Activated CD8-positive, alpha-beta memory T cell treated with anti-CD3 and anti-CD28 coated beads for 24 hours (primary cell): ENCODE results near the gene MARCHF2.

ENCODE experiments used
- DNase-seq: peaks from one replicate; pipeline ENCODE4 v3.0.0-alpha.2; 2020

Gene MARCHF2

DNA sequence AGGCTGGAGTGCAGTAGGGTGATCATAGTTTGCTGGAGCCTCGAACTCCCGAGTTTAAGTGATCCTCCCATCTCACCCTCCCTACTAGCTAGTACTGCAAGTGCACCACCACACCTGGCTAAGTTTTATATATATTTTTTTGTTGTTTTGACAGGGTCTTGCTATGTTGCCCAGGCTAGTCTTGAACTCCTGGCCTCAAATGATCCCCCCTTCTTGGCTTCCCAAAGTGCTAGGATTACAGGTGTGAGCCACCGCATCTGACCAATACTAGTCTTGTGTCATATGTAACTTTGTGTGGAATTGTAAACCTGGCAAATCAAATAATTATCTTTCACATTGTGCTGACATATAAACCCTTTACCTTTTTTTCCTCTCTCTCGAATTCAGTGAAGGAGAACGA is 41.9 kb downstream of the MARCHF2 start:
- DNase-seq, result no peak

DNA sequence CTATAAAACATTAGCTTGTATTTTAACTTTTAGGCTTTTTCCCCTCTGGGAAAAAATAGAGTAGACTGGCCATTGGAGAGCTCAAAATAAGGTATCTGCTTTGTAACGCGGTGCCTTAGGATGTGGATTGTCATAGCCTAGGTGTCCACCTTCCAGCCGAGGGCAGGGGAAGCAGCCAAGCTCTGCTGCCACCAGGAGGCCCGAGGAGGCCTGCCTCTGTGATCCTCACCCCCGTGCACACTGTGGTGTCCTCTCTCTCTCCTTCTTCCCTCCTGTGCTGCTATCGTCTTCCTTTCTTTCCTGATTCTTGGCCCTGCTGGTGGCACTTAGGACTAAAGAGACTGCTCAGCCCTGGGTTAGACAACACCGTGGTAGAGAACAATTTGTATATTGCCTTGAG is 43.0 kb downstream of the MARCHF2 start:
- DNase-seq, result no peak

DNA sequence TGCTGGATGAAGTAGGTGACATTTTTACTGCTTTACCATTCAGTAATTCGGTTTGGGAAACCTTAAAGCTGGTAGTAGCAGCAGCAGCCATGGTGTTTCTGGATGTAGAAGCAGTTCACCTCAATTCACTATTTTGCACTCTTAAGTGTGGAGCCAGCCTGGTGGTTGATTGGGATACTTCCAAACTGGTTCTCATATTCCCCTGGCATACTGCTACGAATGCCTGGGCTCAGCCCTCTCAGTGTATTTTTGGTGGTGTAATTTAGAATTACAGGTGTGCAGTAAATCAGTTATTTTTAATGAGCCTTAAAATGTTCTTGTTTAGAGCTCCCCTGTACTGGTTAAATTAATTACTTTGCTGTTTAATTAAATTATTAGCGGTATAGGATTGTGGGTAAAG is 44.1 kb downstream of the MARCHF2 start:
- DNase-seq, result no peak

DNA sequence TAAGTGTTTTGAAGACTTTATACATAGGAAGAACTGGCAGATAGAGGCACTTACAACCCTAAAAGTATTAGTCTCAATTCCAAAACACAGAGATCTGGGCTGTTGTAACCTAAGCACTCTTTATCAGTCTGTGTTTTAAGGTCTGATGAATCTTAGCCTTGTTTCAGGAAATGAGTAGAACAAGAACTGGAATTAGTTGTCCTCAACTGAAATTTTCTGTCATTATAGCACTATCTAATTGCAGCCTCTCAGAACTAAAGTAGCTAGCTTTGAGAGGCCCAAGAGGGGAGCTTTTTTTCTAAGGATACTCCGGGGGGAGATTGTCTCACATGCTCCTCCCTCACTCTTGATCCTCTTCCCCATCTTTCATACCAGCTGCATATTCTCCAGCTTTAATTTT is 44.7 kb downstream of the MARCHF2 start:
- no peak for DNase-seq

DNA sequence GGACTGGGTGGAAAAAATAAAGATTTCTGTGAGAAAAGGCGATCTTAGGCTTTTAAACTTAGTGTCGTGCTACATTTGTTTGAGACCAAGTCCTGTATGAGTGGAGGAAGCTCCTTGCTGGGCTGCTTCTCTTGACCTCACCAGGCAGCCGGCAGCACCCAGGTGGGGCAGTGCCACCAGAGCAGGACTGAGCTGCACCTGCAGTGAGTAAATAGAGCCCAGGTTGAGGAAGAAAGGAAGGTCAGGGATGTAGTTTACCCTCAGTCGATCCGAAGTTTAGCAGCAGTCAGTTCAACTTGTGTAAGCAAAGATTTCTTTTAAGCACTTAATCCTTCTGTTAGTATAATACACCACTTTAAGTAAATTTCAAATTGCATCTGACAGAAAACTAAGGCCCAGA is 45.3 kb downstream of the MARCHF2 start:
- DNase-seq, result no peak

DNA sequence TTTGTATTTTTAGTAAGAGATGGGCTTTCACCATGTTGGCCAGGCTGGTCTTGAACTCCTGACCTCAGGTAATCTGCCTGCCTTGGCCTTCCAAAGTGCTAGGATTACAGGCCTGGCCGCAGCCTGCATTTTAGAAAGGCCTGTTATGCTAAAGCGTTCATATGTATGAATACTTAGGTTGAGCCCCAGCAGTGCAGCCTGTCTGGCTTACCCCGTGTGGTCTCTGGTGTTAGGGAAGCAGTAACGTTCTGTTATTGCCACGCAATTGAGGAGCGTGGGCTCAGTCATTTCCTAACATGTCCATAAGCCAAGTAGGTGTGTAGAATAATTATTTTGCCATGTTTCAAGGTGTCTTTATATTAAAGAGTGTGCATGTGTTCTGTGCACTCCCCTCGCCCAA is 46.0 kb downstream of the MARCHF2 start:
- DNase-seq, result no peak

DNA sequence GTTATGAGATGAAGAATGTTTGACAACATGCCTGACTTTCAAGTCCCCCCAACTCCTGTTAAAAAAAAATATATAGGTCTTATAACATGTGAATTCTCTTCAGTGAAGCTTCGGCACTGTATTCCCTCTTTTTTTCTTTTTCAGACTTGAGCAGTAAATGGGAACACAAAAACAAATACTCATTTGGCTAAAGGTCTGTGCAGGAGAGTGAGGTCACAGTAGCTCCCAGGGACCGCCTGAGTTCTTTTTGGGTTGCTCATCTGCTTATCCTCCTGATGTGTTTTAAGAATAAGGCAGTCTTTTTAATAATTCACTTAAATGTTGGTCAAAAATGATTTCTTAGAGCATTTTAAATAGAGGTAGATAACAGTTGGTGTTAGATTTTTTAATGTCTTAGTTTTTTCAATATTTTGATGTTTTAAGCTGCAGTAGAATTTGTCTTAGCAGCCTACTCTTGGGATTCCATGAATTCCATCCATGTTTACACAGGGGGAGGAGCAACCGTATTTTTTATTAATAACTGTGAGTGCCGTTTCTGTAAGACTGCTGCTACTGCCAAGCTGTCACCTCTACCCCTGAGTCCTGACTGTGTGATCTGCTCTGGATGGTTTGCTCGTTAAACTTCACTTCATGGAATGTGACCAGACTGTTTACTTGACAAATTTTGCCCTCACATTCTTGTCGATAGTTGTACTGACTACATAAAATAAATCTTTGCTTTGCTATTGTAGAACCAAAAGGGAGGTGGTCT is 46.6 kb downstream of the MARCHF2 start:
- DNase-seq, result no peak

DNA sequence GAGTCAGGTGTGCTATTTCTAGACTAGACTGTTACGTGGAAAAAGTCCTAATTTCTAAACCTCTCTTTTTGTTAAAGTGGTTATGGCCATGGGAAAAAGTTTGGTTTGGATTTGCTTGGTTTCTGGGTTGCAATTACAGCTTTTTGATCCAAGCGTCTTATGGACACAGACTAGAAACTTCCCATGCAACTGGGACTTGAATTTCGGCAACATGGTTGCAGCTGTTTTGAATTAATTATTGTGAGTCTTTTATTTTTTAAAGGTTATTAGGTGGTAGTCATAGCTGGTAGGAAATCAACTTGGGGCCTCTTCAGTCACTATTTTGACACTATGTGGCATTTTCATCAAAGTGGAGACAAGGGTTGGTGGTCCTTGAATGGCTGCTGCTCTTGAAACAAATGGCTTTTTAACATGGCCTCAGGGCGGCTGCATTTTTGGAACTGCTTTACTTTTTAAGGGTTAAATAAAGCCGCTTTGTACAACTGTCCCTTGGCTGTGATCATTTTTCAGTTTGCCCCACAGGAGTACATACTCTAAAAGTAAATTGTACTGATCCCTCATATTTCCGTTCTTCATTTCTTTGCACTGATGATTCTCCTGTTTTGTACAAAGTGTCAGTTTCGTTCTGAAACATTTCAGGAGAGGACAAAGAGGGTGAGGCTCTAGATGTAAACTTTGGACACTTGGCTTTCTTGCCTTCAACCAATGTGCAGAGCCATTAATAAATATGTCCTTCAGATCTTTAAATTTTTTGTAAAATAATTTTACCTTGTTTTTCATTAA is 47.6 kb downstream of the MARCHF2 start:
- DNase-seq, result no peak

DNA sequence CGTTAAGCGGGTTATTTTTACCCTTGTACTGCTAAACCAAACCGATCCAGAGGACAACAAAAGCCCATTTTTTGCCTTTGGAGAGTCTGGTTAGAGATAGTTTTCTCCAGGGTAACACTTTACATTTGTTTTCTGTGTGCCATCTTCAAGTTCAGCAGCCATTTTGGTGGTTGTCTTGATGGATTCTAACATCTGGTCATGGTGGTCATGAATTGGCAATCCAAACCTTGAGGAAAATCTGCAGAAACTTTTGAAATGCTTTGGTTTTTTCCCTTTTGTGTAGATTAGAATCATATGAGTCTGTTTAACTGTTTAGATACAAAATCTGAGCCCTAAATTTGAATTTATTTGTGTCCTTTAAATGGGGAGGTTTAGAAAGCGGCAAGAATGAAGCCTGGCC is 48.3 kb downstream of the MARCHF2 start:
- DNase-seq, result no peak

DNA sequence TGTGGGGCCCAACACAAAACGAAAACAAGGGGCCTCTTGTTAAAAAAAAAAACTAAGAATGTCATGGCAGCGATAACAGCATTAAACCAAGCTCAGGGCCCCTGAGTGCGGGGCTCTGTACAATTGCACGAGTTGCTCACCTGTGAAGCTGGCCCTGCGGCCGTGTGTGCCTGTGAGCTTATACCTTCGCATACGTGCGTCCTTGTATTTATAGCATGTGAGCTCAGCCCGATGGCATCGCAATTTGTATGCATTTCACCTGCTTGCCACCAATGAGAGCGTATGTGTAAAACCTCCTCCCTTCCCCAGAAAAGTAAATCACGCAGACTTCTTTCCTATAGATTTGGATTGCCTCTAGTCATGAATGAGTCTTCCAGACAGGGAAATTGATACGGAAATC is 48.8 kb downstream of the MARCHF2 start:
- no peak for DNase-seq

DNA sequence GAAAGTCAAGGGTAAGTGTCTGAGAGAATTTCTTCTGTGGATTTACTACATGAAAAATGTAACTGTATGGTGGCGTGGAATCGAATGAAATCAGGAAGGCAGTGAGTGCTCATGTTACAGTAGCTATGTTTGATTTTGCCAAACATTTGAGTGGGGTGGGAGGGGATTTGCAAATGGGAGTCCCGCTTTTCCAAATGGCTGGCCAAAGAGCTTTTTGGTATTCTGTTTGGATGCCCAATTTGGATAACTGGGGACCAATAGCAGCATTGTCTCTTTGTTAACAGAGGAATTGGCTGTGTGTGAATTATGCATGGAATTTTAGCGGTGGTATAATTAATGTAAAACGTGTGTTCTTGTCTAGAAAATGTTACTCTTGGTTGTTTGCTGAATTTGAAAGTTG is 49.5 kb downstream of the MARCHF2 start:
- no peak for DNase-seq

DNA sequence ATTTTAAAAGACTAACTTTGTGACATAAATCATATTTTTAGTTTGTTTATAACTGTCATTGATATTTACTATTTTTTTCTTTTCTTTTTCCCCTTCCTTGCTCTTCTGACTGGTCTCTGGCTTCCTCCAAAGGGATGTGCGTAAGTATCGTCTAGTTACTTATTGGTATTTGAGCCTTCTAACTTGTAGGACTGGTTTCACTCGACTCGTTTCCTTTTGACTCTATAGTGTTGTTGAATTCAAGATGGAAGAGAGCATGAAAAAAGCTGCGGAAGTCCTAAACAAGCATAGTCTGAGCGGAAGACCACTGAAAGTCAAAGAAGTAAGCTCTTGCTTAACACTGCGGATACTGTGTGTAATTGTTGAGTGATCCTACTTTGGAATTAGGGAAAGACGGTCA is 50.3 kb downstream of the MARCHF2 start:
- DNase-seq, result no peak

DNA sequence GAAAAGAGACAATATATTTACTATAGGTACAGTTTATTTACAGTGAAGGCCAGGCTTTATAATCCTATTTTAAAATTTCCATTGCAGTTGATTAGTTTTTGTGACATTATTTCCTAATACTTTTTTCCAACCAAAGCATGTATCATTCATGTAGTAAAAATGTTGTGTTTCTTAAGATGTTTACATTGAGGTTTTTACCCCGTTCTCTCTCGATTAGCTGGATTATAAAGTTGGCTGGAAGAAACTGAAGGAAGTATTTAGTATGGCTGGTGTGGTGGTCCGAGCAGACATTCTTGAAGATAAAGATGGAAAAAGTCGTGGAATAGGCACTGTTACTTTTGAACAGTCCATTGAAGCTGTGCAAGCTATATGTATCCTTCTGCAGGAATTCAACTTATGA is 52.9 kb downstream of the MARCHF2 start:
- DNase-seq, result no peak

DNA sequence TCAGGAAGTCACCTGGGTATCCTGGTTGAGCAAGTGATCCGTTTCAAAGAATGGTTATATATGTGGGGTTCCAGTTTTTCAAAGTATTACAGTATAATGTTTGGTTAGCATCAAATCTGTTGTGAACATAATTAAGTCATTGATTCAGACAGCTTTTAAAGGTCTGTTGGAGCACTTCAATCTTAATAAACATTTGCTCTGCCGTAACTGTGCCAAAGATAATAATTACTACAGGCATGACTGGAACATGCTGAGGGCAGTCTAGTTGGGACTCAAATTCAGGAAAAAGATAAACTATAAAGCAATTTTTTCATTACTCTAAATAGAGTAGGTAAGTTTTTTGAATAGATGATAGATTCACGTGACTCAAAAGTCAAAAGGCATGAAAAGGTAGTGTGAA is 55.0 kb downstream of the MARCHF2 start:
- DNase-seq, result no peak

DNA sequence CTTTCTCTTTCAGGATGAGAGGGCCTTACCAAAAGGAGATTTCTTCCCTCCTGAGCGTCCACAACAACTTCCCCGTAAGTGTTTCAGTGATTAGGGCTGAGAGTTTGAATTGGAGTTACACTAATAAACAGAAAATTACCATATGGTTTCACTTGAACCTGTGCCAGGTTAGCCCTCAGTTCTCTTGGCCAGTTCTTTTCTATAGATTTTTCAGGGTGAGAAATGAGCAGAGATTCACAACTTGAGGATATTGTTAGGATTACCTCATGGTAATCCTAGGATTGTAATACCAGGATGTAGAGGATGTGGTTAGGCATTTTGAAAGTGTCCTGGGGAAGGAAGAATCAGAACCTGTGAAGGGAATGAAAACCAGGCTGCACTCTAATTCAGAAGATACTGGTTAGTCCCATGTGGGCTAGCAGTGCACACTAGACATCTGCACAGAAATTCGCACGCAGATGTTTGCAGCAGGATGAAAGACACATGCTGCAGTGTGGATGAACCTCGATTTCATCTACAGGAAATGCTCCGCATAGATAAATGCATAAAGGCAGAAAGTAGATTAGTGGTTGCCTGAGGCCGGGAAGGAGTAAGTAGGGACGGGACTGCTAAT is 55.8 kb downstream of the MARCHF2 start:
- no peak for DNase-seq

DNA sequence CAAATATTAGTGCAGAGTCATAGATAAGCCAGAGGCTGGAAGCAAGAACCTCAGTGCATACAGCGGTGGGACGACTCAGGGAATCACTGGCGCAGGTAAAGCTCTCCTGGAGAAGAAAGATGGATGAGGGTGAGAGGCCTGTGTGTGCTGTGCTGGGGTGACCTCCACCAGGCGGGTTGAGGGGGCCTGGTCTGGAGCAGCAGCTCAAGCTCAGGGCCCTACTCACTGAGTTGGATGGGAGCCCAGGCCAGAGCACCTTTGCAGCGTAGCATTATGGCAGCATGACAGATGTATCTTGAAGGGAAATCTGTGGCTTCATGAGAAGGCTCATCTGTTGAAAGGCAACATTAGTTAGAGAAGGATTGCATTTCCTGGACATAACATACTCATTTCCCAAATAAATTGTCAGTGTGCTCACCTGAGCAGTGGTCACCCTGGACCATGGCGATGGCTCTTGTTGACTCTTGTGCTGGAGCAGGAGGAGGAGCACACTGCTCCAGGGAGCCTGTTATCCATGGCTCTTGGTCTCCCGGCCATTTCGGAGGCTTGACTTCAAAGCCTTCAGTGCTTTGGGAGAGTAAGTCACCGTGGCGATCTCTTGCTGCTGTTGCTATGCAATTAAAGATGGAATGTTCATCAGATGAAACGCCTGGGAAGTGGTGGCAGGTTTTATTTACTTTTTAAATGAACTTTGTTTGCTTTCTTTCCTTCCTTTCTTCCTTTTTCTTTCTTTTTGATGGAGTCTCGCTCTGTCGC is 56.7 kb downstream of the MARCHF2 start:
- no peak for DNase-seq

DNA sequence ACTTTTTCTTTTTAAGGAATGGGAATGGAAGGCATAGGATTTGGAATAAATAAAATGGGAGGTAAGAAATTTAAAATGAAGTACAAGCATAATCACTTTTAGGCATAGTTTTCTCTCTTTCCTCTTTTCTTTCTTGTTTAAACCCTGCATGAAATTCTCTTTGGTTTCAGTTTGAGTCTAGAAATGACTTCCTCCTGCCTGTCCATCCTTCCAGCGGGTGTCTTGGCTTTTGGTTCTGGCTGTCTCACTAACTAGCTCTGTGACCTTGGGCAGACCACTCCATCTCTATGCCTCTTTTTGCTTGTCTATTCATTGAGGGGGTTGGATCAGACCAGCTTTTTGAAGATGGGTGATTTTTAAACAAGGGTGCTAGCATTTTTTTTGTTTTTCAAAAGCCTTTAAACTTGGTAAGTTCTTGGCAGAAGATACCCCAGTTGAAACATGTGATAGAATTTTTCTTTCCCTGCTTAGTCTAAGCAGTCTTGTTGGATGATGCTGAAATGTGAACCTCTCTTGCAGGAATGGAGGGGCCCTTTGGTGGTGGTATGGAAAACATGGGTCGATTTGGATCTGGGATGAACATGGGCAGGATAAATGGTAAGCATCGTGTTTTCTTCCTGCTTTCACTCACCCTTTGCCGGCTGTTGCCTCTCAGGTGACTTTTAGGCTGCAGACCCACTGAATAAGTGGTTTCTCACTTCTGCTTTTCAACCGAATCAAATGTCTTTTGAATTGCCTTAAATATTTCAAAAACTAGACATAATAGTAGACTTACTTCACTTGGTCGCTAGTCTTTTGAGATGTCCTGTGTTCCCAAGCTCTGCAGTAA is 60.8 kb downstream of the MARCHF2 start:
- no peak for DNase-seq

DNA sequence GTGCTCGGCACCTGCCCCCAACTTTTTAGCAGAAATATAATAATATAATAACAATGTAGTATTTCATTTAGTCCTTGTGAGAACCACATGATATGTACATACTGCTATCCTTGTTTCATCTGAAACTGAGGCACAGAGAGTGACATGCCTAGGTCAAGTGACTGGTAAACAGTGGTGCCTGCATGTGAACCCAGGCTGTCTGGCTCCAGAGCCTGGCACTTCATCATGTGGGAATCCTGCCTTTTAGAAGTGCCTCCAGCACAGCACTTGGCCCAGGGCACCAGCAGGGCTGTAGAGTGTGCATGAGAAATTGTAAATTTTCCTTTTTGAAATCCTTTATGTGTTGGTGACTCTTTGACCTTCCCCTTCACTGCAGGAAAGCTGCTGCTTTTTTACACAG is 61.9 kb downstream of the MARCHF2 start:
- DNase-seq, result no peak

DNA sequence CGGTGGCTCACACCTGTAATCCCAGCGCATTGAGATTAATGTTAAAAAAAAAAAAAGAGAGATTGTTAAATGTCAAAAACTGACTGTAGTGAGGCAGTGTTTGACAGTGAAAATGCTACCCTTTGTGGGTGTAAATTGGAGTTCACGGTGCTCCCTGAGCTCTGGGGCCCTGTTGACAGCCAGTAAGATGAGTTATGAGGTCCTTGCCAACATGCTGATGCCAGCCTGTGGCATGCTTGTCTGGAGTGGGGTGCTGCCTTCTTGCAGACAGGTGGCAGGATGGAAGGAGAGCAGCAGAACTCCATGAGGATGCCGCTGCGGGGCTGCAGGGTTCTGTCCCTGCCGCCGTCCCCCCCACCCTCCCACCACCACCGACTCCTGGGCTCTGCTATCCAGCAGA is 63.4 kb downstream of the MARCHF2 start:
- no peak for DNase-seq

DNA sequence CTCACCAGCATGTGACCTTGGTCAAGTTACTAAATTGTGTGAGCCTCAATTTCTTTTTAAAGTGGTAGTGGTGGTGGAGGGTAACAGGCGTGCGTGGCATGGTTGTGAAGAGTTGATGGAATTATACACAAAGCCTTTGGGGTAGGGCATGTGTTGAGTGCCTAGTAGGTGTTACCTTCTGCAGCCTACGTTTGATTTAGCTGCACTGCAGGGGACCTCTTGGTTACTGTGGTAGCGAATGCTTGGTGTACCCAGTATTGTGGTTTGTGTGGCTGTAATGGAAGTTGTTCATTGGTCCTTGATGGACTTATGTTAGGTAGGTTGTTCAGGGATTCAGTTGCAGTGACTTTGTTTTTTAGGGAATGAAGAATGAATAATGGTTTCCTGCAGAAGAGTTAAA is 64.8 kb downstream of the MARCHF2 start:
- DNase-seq, result no peak

DNA sequence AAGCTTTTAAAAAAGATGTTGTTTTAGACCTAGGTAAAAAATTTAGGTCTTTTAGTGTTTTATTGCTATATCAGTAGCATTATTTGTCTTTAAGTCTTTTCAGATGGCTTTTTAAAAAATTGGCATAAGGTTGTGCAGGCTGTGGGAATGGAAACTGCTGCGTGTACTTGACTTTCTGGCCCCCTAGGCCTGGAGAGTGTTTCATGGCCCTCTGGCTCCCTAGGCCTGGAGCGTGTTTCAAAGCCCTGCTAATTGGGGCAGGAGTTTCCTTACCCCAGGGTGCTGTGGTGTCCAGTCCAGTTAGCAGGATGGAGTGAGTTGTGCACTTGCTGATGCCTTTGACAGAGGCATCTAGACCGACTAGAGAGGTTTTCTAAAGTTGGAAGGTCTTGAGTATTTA is 65.5 kb downstream of the MARCHF2 start:
- no peak for DNase-seq

DNA sequence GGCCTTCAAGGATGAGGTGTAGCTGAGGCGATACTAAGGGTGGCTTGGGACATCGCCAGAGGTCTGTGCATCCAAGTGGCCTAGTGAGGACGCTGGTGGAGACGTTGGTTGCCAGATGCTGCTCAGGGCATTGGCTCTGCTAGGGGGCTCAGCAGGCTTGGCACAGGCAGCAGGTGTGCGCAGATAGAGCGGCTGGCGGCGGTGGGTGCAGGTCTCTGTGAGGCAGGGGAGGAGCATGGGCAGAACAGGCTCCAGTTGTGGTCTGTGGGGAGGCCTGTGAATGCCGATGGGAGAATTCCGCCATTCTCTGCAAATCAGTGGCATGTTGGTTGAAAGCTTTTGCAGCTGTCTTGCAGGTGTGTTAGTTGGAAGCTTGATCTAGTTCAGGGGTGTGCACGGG is 68.1 kb downstream of the MARCHF2 start:
- DNase-seq, result no peak

DNA sequence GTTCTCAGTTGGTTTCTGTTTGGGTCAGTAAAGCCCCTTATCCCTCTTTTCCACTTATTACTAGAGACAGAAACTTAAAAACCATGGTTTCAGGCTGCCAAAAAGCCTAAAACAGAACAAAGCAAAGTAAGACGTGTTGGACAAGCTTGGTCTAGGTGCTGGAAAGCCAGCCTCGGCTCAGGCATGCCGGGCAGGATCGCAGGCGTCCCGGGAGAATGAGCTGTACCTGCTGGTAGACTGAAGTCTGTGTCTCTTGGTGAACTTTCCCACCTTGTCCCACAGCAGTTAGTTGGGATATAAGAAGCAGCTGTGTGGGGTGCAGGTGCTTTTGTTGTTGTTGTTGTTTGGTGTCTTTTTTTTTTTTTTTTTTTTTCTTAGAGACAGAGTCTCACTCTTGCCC is 68.5 kb downstream of the MARCHF2 start:
- DNase-seq, result no peak
